Thoracic aorta endothelial cell (primary cell): ENCODE measurements around the gene DUSP6. TPM values are rescaled to one million over a fixed set of nuclear protein-coding genes. Genes with fewer than 3 reads are reported as not detected.

Experiments used
- small RNA-seq: library from RNA; depleted of rRNA; stranded (forward); fragments of <200 nt; gene quantifications from one replicate; pipeline ENCODE3, GENCODE V24; 2012
- total RNA-seq: library from RNA; depleted of rRNA; stranded (reverse); fragments of >200 nt; gene quantifications from 2 replicates; pipeline ENCODE4 v1.2.3, GENCODE V29; 2012

The DUSP6 gene
- total RNA-seq = 238 and 360 TPM in 2 replicates

DNA sequence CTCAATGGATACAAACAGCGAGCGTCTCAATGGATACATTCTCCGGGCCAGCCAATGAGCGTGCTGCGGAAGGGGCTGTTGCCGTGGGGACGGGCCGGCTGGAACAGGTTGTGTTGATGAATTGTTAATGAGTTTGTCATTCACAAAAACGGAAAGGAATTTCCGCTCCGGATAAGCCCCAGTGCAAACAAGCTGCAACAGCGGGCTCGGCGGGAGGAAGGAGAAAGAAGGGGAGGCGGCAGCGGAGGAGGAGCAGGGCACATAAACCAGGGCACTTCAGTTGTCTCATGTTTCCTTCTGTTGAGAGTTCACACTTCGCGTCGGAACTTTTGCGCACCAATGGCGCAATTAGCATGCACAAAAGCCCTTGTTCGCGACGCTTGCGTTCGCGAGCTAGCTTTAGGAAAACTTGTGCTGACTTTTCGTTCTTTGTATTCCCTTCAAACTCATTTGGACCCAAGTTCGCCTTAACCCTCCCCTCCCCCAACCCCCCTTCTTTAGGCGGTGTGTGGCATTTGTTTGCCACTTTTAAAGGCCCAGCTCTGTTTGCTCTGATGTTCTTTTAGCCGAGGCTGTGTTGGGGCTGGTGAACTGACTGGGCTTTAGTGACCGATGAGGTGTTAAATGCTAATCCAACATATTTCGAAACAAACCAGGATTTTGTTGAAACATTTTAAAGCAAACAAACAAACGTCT lies at the start of gene DUSP6:
DUSP6 (minus strand) TSS at position 10 of the 696 bp plus-strand sequence. CDS start 462 bp downstream, outside the sequence.

Small RNA genes within 50 kb of the gene (small RNA-seq; reads per million reads assigned to genes)
- not detected for gene MRPS6P4

Other genes with a start within 250 kb of the DUSP6 start
- 26.1 and 27.8 TPM in 2 replicates for gene GALNT4, start 172.3 kb upstream of the DUSP6 start, total RNA-seq
- 33.6 and 40.6 TPM in 2 replicates for gene POC1B, start 173.5 kb upstream of the DUSP6 start, total RNA-seq